ENCODE data around the gene CBY3.
"Not testable (repeated sequence)": the region's sequence is repeated elsewhere in the genome, so short reads cannot be mapped to it uniquely, and the experiment has no call there.

Gene CBY3

GRCh38 chr5:179641745-179642144 lies 39.1 kb downstream of the CBY3 start:
- H3K4me3 ChIP-seq (ENCODE audit: low read depth, low read length); DNase-seq (ENCODE audit: low read depth, low spot score); in situ Hi-C loops (cut with HindIII; ENCODE audit: low sequenced_read_pairs): not testable (repeated sequence)

- H3K4me3 ChIP-seq (ENCODE audit: low read depth, low read length); in situ Hi-C loops (cut with HindIII; ENCODE audit: low sequenced_read_pairs); DNase-seq (ENCODE audit: low read depth, low spot score): not testable (repeated sequence)
Observed at GRCh38 chr5:179639296-179639695, 41.5 kb downstream of the CBY3 start.

- DNase-seq (ENCODE audit: low read depth, low spot score); H3K4me3 ChIP-seq (ENCODE audit: low read depth, low read length); in situ Hi-C loops (cut with HindIII; ENCODE audit: low sequenced_read_pairs): not testable (repeated sequence)
Observed at GRCh38 chr5:179634370-179635172, 46.3 kb downstream of the CBY3 start.

DNA sequence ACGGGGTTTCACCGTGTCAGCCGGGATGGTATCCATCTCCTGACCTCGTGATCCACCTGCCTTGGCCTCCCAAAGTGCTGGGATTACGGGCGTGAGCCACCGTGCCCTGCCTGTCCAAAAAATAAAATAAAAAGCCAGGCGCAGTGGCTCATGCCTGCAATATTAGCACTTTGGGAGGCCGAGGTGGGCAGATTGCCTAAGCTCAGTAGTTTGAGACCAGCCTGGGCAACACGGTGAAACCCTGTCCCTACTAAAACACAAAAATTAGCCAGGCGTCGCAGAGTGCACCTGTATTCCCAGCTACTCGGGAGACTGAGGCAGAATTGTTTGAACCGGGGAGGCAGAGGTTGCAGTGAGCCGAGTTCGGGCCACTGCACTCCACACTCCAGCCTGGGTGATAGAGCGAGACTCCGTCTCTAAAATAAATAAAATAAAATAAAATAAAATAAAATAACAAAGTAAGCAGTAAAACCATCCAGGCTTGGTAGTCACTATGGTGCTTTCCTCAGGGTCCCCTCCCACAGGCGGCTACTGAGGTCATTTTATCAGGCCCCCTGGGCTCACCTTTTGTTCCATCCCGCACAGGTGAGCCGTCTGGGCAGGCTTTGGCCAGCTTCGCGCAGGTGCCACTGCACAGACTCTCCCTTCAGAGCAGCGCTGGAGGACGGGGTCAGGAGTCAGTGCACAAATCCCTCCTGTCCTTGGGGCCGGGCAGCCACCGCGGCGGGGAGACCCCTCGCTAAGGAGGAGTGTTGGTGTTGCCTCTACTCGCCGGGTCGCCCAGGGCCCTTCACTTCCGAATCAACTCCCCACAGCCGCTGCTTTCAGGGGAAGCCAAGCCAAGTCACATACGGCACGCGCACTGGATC lies 47.1 kb downstream of the CBY3 start:
- in situ Hi-C loops (cut with HindIII; ENCODE audit: low sequenced_read_pairs) = not testable (repeated sequence)
- H3K4me3 ChIP-seq (ENCODE audit: low read depth, low read length) = peak overlapping the region; percentile 37

More for the DNA sequence above, 47.1 kb downstream of the CBY3 start:
- DNase-seq (ENCODE audit: low read depth, low spot score) = not testable (repeated sequence)

All from astrocyte of the spinal cord (primary cell).